SK-N-SH (cell line): Measurements from ENCODE around the gene SEC14L1. TPM values are rescaled to one million over a fixed set of nuclear protein-coding genes. Genes with fewer than 3 reads are reported as not detected.

Source experiments
- CTCF ChIA-PET: fragments of 300-600, 350-600 bp; formaldehyde crosslinking; extraction: SDS; loops from one replicate; lab custom pipeline; 2021; lab: Yijun Ruan, JAX
- POLR2A ChIA-PET: fragments of 350-600 bp; sonication (Branson Sonifier 250); formaldehyde crosslinking; extraction: SDS; loops from one replicate; lab custom pipeline; 2020; ENCODE audit warnings: antibody characterized with exemption, inconsistent platforms; lab: Yijun Ruan, JAX
- DNase-seq: peaks from one replicate; pipeline ENCODE4 v3.0.0; 2012
- H2AFZ ChIP-seq: fragments of 200-600 bp; sonication (generic); 2 replicates; pipeline ENCODE4 v1.8.1; 2016; ENCODE audit warnings: antibody characterized with exemption, mild to moderate bottlenecking, low read depth
- H3F3A ChIP-seq: fragments of 200-600 bp; sonication (generic); replicated peaks from 2 replicates; pipeline ENCODE3; 2016; ENCODE audit warnings: antibody characterized with exemption, mild to moderate bottlenecking; ENCODE audit not compliant: insufficient read depth
- H3K27ac ChIP-seq, 2 experiments: fragments of 200-500 bp in 1 of 2; fragments of 200-600 bp in 1 of 2; sonication (Bioruptor generic) in 1 of 2; sonication (generic), shearing (Covaris generic) in 1 of 2; 2 replicates each; pipeline versions ENCODE4 v1.5.1 to v1.6.1; 2014 to 2016; ENCODE audit warnings: low read depth in 2 of 2, inconsistent platforms in 1 of 2, low read length in 1 of 2, mild to moderate bottlenecking in 1 of 2, mixed read lengths in 1 of 2
- H3K27me3 ChIP-seq: fragments of 200-600 bp; sonication (generic), shearing (Covaris generic); 2 replicates; pipeline ENCODE4 v1.6.1; 2016; ENCODE audit warnings: mixed run types; ENCODE audit not compliant: insufficient read depth
- H3K36me3 ChIP-seq, 2 experiments: fragments of 200-500 bp in 1 of 2; fragments of 200-600 bp in 1 of 2; sonication (Bioruptor generic) in 1 of 2; sonication (generic) in 1 of 2; replicated peaks in 1 of 2; 2 replicates each; pipeline versions ENCODE3 to v1.5.1; 2014 to 2016; ENCODE audit warnings: low read length in 1 of 2, mild to moderate bottlenecking in 1 of 2; ENCODE audit not compliant: insufficient read depth in 2 of 2, control insufficient read depth in 1 of 2
- H3K4me1 ChIP-seq, 2 experiments: fragments of 200-500 bp in 1 of 2; fragments of 200-600 bp in 1 of 2; sonication (Bioruptor generic) in 1 of 2; sonication (generic), shearing (Covaris generic) in 1 of 2; 2 replicates each; pipeline versions ENCODE4 v1.5.1 to v1.6.1; 2014 to 2016; ENCODE audit warnings: low read depth in 1 of 2, low read length in 1 of 2, mixed run types in 1 of 2; ENCODE audit not compliant: insufficient read depth in 2 of 2, control insufficient read depth in 1 of 2
- H3K4me2 ChIP-seq: fragments of 200-600 bp; sonication (generic), shearing (Covaris generic); 2 replicates; pipeline ENCODE4 v1.6.1; 2017; ENCODE audit warnings: mixed run types
- H3K4me3 ChIP-seq, 2 experiments: fragments of 200-500 bp in 1 of 2; fragments of 200-600 bp in 1 of 2; sonication (Bioruptor generic) in 1 of 2; sonication (generic), shearing (Covaris generic) in 1 of 2; 2 replicates each; pipeline versions ENCODE4 v1.5.1 to v1.8.1; 2014 to 2016; ENCODE audit warnings: low read depth in 2 of 2, inconsistent platforms in 1 of 2, low read length in 1 of 2, mild to moderate bottlenecking in 1 of 2, mixed read lengths in 1 of 2, moderate library complexity in 1 of 2
- H3K79me2 ChIP-seq: fragments of 200-600 bp; sonication (generic); 2 replicates; pipeline ENCODE4 v1.8.1; 2017; ENCODE audit warnings: mild to moderate bottlenecking; ENCODE audit not compliant: insufficient read depth
- H3K9ac ChIP-seq: fragments of 200-600 bp; sonication (generic); 2 replicates; pipeline ENCODE4 v1.6.1; 2017; ENCODE audit warnings: mixed run types
- H3K9me2 ChIP-seq: fragments of 200-600 bp; sonication (generic); 2 replicates; pipeline ENCODE4 v1.6.1; 2017; ENCODE audit warnings: mixed run types
- H3K9me3 ChIP-seq: fragments of 200-600 bp; sonication (generic); 2 replicates; pipeline ENCODE4 v1.6.1; 2017; ENCODE audit warnings: mixed run types, mild to moderate bottlenecking, moderate library complexity
- H4K20me1 ChIP-seq: fragments of 200-600 bp; sonication (generic); 2 replicates; pipeline ENCODE4 v1.6.1; 2017; ENCODE audit warnings: mild to moderate bottlenecking, mixed run types; ENCODE audit not compliant: insufficient read depth
- ELF1 ChIP-seq: IDR thresholded peaks from 2 replicates; pipeline ENCODE4 v1.4.0; 2012
- EZH2phosphoT487 ChIP-seq: fragments of 200-600 bp; sonication (generic); IDR thresholded peaks from 2 replicates; pipeline ENCODE4 v1.6.1; 2017; ENCODE audit warnings: low read depth, mixed run types, mild to moderate bottlenecking, antibody characterized with exemption, moderate library complexity, borderline replicate concordance
- GATA2 ChIP-seq: sonication (generic); formaldehyde crosslinking; IDR thresholded peaks from 2 replicates; pipeline ENCODE4 v1.5.0; 2020; ENCODE audit warnings: mild to moderate bottlenecking, missing genetic modification reagents
- JUND ChIP-seq: IDR thresholded peaks from 2 replicates; pipeline ENCODE4 v1.4.0; 2012
- MXI1 ChIP-seq: IDR thresholded peaks from 2 replicates; pipeline ENCODE4 v1.6.1; 2012; ENCODE audit warnings: mild to moderate bottlenecking, low read depth, low read length, improper control_type of control experiment
- NFIC ChIP-seq: IDR thresholded peaks from 2 replicates; pipeline ENCODE4 v1.4.0; 2012; ENCODE audit warnings: borderline replicate concordance
- NRF1 ChIP-seq: IDR thresholded peaks from 2 replicates; pipeline ENCODE4 v1.6.1; 2012; ENCODE audit warnings: low read depth, mild to moderate bottlenecking, low read length
- PBX3 ChIP-seq: IDR thresholded peaks from 2 replicates; pipeline ENCODE4; 2012
- POLR2AphosphoS5 ChIP-seq: IDR thresholded peaks from 2 replicates; pipeline ENCODE4 v1.6.1; 2012; ENCODE audit warnings: low read depth, low read length
- RAD21 ChIP-seq: IDR thresholded peaks from 2 replicates; pipeline ENCODE4 v1.6.1; 2012; ENCODE audit warnings: mild to moderate bottlenecking, low read length
- RCOR1 ChIP-seq: fragments of 150-350 bp; IDR thresholded peaks from 2 replicates; pipeline ENCODE4 v1.6.1; 2017; ENCODE audit warnings: antibody characterized with exemption, low read length
- RXRA ChIP-seq: IDR thresholded peaks from 2 replicates; pipeline ENCODE4 v1.4.0; 2012; ENCODE audit warnings: low read depth, mild to moderate bottlenecking, borderline replicate concordance
- TAF1 ChIP-seq: IDR thresholded peaks from 2 replicates; pipeline ENCODE4 v1.6.1; 2012; ENCODE audit warnings: low read depth, mild to moderate bottlenecking, low read length, moderate library complexity, borderline replicate concordance
- TCF12 ChIP-seq: IDR thresholded peaks from 2 replicates; pipeline ENCODE4 v1.4.0; 2012
- WGBS: methylation state at CpG from one replicate; pipeline ENCODE4 v1.1.6; 2017; ENCODE audit warnings: low lambda C conversion rate; 5-methylcytosine and 5-hydroxymethylcytosine counted together
- polyA plus RNA-seq, 3 experiments: library from polyadenylated mRNA; depleted of rRNA; stranded (reverse); fragments of >200 nt; gene quantifications; 2 replicates each; pipeline ENCODE4 v1.2.3, GENCODE V29; 2012
- TF ChIP-seq, protein P1 (sequence below): IDR thresholded peaks from 2 replicates; pipeline ENCODE4 v1.4.0; 2012; ENCODE audit warnings: low read depth

SEC14L1 gene
- polyA plus RNA-seq, 1 of the 3 experiments (the other 2 are of a cell fraction), result 62.4 TPM

- DNase-seq, result no peak
- no peak overlapping the region for H3K4me3 ChIP-seq
- no peak overlapping the region for H3K9ac ChIP-seq
- H3K79me2 ChIP-seq, result peaks cover 99% of the 10 kb centered on the region
- ChIA-PET POLR2A (no interaction called here), CTCF (no interaction called here)
- no peak for TF ChIP-seq JUND
- no peak for TF ChIP-seq NFIC
- no peak for TF ChIP-seq RXRA
- no peak for TF ChIP-seq MXI1
- TF ChIP-seq ELF1, result no peak
- no peak for TF ChIP-seq EZH2phosphoT487
- TF ChIP-seq POLR2AphosphoS5, result no peak
- no peak for TF ChIP-seq PBX3
- no peaks in the 10 kb centered on the region for H3K9me3 ChIP-seq
- no peak overlapping the region for H2AFZ ChIP-seq
- peaks cover 4% of the 10 kb centered on the region for H3F3A ChIP-seq
- H3K36me3 ChIP-seq, result peaks cover 32 to 34% of the 10 kb centered on the region in 2 experiments
- no peak overlapping the region for H3K27ac ChIP-seq
- H3K4me1 ChIP-seq, result peaks cover 12 to 23% of the 10 kb centered on the region in 2 experiments; a peak in 3 of 4 replicates
- 94% methylated on average over 2 of the region's 2 CpGs for whole genome bisulfite sequencing
- H3K27me3 ChIP-seq, result no peaks in the 10 kb centered on the region
- no peaks in the 10 kb centered on the region for H3K9me2 ChIP-seq
- no peak overlapping the region for H3K4me2 ChIP-seq
- peaks cover 58% of the 10 kb centered on the region for H4K20me1 ChIP-seq
Observed at GRCh38 chr17:77189148-77189547, 48.4 kb downstream of the SEC14L1 start.

DNA sequence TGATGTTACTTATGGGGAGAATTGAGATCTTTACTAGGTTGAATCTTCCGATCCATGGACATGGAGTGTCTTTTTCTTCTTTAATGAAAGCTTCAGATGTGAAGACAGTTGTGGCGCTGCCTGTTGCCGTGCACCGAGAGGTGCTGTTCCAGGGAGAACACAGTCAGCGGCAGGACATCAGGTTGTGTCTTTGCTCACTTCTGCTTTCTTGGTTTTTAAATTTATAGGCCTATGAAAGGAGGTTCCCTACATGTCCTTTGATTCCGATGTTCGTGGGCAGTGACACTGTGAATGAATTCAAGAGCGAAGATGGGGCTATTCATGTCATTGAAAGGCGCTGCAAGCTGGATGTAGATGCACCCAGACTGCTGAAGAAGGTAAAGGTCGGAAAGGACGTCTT is 49.8 kb downstream of the SEC14L1 start:
- 95% methylated on average over 11 of the region's 11 CpGs for WGBS
- Histone ChIP-seq H3K9ac (no peak overlapping the region), H2AFZ (no peak overlapping the region), H3K9me3 (no peaks in the 10 kb centered on the region), H3K79me2 (peaks cover 85% of the 10 kb centered on the region), H3K4me2 (no peak overlapping the region), H3F3A (peaks cover 4% of the 10 kb centered on the region), H3K4me1 (peaks cover 0 to 11% of the 10 kb centered on the region in 2 experiments; a peak in 1 of 4 replicates), H3K27ac (no peak overlapping the region), H3K36me3 (peaks cover 43 to 46% of the 10 kb centered on the region in 2 experiments), H3K27me3 (no peaks in the 10 kb centered on the region), H3K4me3 (no peak overlapping the region), H4K20me1 (peaks cover 44% of the 10 kb centered on the region), H3K9me2 (no peaks in the 10 kb centered on the region)
- ChIA-PET CTCF (interaction anchor here (0.7 kb wide), 1 partner anchor 8 kb away, joined by 4 read pairs; no protein-coding TSS in a partner anchor), POLR2A (no interaction called here)
- no peak for DNase-seq
- no peak for TF ChIP-seq RAD21
- TF ChIP-seq GATA2 (CRISPR knock-in tag), result no peak
- no peak for TF ChIP-seq POLR2AphosphoS5
- TF ChIP-seq, protein P1, sequence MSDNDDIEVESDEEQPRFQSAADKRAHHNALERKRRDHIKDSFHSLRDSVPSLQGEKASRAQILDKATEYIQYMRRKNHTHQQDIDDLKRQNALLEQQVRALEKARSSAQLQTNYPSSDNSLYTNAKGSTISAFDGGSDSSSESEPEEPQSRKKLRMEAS, result no peak
- TF ChIP-seq NFIC, result no peak
- TF ChIP-seq TCF12, result no peak
- TF ChIP-seq RXRA, result no peak
- TF ChIP-seq PBX3, result no peak
- TF ChIP-seq JUND, result no peak
- TF ChIP-seq TAF1, result no peak
- TF ChIP-seq RCOR1, result no peak
- TF ChIP-seq NRF1, result no peak
